AG10803 (cell line): ENCODE data around the gene MGMT.

Source experiments
- DNase-seq: peaks from one replicate; pipeline ENCODE4 v3.0.0; 2010; ENCODE audit warnings: low read depth
- H3K4me3 ChIP-seq: 2 replicates; pipeline ENCODE4 v1.5.1; 2011; ENCODE audit warnings: mild to moderate bottlenecking, low read length, control low read depth
- TF ChIP-seq, protein P1 (sequence below): conservative IDR thresholded peaks from 2 replicates; pipeline ENCODE4 v1.5.1; 2011; ENCODE audit warnings: mild to moderate bottlenecking, low read length, control low read depth, inconsistent platforms

The MGMT gene

DNA sequence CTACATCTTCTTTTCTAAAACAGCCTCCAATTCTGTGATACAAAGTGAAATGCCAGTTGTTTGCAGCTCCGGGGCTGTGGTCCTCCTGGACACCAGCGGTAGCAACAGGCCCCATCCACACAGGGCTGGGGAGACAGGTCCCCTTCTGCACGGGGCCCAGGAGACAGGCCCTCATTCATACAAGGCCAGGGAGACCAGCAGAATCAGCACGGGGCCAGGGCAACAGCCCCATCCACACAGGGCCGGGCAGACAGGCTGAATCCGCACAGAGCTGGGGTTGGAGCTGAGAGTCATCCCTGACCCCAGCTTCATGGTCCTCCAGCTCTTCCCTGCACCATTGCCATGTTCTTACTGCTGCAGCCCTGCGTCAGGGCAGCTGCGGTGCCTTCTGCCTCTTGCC, 238.6 kb downstream of the MGMT start:
- TF ChIP-seq, protein P1, sequence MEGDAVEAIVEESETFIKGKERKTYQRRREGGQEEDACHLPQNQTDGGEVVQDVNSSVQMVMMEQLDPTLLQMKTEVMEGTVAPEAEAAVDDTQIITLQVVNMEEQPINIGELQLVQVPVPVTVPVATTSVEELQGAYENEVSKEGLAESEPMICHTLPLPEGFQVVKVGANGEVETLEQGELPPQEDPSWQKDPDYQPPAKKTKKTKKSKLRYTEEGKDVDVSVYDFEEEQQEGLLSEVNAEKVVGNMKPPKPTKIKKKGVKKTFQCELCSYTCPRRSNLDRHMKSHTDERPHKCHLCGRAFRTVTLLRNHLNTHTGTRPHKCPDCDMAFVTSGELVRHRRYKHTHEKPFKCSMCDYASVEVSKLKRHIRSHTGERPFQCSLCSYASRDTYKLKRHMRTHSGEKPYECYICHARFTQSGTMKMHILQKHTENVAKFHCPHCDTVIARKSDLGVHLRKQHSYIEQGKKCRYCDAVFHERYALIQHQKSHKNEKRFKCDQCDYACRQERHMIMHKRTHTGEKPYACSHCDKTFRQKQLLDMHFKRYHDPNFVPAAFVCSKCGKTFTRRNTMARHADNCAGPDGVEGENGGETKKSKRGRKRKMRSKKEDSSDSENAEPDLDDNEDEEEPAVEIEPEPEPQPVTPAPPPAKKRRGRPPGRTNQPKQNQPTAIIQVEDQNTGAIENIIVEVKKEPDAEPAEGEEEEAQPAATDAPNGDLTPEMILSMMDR: no peak
- no peak overlapping the region for H3K4me3 ChIP-seq
- no peak for DNase-seq

DNA sequence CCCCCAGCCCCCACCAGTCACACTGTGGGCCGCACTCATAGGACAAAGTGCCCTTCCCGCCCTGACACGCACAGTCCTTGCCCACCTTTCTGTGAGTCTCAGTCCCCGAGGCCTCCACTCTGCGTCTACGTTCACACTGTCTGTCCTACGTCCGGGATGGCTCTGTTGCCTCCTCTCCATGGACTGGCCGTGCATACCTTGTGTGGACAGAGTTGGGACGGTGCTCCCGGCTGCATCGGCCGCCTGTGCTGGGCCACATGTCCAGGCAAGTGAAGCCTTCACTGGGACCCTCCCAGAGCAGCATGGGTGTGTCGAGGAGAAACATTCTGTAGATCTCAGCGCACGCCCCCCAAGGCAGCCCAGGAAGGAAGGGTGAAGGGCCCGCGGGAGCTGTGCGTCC, 239.0 kb downstream of the MGMT start:
- no peak overlapping the region for H3K4me3 ChIP-seq
- TF ChIP-seq, protein P1: no peak
- no peak for DNase-seq

DNA sequence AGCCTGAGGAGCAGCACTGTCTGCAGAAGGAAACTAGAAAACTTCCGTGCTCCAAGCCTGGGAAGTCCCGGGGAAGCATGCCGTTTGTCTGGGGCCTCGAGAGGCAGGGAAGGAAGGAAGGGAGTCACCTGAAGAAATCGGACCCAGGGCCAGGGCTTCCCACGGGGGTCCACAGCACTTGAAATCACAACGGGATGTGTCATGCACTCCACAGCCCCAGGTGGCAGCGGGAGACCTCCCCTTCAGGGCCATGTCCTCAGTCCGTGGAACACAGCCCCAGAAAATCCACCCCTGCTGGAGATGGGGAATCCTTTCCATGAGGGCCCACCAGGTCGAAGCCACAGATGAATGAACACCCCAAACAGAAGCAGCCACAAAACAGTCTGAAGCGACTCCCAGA, 239.5 kb downstream of the MGMT start:
- DNase-seq: no peak
- H3K4me3 ChIP-seq: no peak overlapping the region
- TF ChIP-seq, protein P1: no peak

DNA sequence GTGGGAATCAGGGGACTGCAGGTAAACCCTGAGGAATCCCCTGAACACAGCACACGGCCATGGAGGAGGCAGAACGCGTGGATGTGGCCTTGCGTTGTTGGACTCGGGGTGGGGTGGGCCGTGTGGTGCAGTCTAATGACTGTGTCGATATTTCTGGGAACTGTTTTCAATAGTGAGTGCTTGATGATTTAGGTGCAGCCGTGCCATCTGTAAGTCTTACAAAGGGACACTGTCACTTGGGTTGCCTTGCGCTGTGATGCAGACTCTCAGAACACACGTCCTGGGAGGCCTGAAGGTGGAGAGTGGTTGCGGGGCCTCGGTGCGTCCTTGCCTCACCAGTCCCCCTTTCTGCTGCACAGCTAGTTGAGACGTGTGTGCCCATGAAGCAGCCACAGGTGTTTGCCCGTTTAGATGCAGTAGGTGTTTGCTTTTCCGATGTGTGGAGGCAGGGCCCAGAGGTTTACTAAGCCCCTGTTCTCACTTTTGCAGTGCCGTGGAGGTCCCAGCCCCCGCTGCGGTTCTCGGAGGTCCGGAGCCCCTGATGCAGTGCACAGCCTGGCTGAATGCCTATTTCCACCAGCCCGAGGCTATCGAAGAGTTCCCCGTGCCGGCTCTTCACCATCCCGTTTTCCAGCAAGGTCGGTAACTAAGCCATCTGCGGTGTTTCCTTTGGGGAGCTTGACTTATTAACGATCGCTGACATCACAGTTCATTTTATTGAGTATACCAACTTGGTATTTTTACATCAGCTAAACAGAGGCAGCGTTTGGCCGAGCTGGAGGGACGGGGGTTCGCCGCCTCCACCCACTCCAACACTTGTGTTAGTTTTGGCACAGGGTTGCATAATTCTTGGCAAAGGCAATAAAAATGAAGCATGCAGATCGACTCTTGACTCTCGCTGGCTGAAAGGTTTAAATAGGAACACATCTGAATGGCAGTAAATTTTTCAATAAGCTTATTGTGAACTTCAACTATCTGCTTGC, 240.7 kb downstream of the MGMT start:
- TF ChIP-seq, protein P1: no peak
- peak; percentile 9 for DNase-seq

DNA sequence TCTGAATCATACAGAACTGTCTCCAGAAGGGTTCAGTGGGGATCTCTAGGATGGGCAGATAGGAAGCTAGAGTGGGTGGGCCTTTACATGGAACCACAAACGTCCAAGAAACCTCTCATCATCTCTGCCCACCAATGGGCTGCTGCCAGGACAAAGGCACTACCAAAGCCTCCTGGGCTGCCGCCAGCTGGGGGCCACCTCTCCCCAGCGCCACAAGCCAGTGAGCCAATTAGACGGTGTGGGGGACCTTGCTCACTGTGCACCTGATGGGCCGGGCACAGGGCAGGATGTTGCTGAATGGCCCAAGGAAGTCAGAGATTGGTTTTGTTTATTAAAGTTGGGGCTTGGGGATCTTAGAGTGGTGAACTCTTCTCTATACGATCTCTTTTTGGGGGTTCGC, 242.1 kb downstream of the MGMT start:
- TF ChIP-seq, protein P1: no peak
- DNase-seq: no peak
- H3K4me3 ChIP-seq: no peak overlapping the region

More for the DNA sequence above, 240.7 kb downstream of the MGMT start:
- no peak overlapping the region for H3K4me3 ChIP-seq

DNA sequence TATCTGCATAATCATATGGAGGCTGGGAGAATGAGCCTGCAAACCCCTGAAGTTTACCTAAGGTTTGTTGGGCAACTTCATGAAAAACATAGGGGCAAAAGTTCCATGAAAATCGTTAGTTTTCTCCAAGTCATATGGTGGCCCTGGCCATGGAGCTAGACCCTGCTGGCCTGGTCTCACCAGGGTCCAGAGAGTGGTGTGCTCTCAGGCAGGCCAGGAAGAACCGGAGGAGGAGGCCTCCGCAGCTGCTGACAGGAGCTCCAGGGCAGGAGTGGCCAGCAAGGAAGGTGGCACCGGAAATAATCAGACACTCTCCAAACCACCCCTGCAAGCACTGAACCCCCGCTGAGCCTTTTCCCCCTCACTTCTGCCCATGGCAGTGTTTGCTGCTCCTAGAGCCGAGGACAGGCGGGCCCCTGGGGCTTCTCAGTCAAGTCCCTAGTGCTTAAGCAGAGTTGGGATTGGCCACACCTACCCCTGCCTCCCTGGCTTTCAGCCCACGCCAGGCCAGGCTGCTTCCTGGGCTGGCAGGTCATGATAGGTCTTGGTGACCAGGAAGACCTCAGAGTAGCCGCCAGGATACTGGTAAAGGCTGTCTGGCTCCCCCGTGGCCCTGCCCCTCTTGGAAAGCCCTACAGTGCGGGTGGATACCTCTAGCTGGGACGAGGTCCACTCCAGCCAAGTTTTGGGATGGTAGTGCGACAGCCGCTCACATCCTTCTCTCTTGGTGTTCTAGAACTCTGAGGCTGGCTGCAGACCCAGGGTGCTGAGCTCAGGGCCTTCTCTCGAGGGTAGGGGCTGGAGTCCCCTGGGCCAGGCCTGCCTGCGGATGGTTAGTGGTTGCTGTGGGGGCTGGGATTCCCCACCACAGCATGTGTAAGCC, 242.8 kb downstream of the MGMT start:
- no peak for DNase-seq
- no peak overlapping the region for H3K4me3 ChIP-seq
- TF ChIP-seq, protein P1: no peak
